ENCODE data around the gene SNCB. TPM values are rescaled to one million over a fixed set of nuclear protein-coding genes. Genes with fewer than 3 reads are reported as not detected.

Gene SNCB
- total RNA-seq, 2 experiments from 2014 or later: 0.46 to 0.55 TPM

DNA sequence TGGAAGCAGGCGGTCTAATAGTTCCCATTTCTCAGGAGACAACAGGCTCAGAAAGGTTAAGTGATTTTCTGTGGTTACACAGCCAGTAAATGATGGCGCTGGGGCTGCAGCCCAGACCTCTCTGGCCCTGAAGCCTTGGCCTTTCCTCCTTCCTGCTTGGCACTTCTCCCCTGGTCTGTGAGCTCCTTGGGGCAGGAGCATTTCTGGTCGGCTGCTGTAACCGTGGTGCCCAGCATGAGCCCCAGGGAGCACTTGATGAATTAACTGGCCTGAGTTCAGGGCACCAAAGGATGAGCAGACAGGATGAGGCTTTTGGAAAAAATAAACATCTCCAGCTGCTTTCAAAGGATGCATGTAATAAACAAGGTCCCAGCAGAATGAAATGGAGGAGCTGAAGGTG is 51.0 kb downstream of the SNCB start:
- no peaks in the 10 kb centered on the region for H3K36me3 Mint-ChIP-seq (ENCODE audit: low read depth)
- DNase-seq (no peak), ATAC-seq (no peak)
- POLR2A ChIA-PET: no interaction called here
- no peaks in the 10 kb centered on the region for H3K9me3 Mint-ChIP-seq (ENCODE audit: low read depth)
- no peaks in the 10 kb centered on the region for H3K27me3 Mint-ChIP-seq
- CTCF ChIA-PET: interaction anchor here (1.1 to 1.2 kb wide), 2 partner anchors 10 to 14 kb away, joined by 4 read pairs; no protein-coding TSS in a partner anchor
- H3K4me1 Mint-ChIP-seq: no peaks in the 10 kb centered on the region
- intact Hi-C loops (cut with DNase I, micrococcal nuclease): loop anchor here in 1 of 2 experiments (10.0 kb wide), 1 partner anchor 165 kb away; the partner anchor contains the start of gene CLTB
- H3K27ac Mint-ChIP-seq: no peak overlapping the region
- no peak overlapping the region for H3K4me3 Mint-ChIP-seq

DNA sequence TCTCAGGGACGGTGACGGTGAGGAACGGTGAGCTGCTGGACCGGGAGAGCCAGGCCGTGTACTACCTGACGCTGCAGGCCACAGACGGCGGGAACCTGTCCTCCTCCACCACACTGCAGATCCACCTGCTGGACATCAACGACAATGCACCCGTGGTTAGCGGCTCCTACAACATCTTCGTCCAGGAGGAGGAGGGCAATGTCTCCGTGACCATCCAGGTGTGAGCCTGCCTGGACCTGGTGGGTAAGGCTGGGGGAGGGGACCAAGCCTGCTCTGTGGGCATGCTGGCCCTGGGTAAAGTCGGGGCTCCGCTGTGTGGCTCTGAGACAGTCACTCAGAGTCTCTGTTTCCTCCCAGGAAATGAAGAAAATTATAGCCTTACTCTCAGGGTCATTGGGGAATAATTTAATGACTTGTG is 51.9 kb downstream of the SNCB start:
- ChIA-PET CTCF (interaction anchor here (0.6 to 1.4 kb wide), 9 partner anchors 9 to 184 kb away, joined by 3 to 4 read pairs (median 3); no protein-coding TSS in a partner anchor), POLR2A (no interaction called here)
- intact Hi-C loops (cut with DNase I, micrococcal nuclease): loop anchor here (1.0 to 10.0 kb wide), 2 partner anchors 162 to 164 kb away; partner anchors contain the start of gene CLTB (in 2 of the 2)
- Mint-ChIP-seq H3K27me3 (no peaks in the 10 kb centered on the region), H3K4me3 (no peak overlapping the region), H3K36me3 (ENCODE audit: low read depth) (no peaks in the 10 kb centered on the region), H3K4me1 (no peaks in the 10 kb centered on the region), H3K27ac (no peak overlapping the region), H3K9me3 (ENCODE audit: low read depth) (no peaks in the 10 kb centered on the region)
- DNase-seq (peak; percentile 66), ATAC-seq (peak; percentile 64)

DNA sequence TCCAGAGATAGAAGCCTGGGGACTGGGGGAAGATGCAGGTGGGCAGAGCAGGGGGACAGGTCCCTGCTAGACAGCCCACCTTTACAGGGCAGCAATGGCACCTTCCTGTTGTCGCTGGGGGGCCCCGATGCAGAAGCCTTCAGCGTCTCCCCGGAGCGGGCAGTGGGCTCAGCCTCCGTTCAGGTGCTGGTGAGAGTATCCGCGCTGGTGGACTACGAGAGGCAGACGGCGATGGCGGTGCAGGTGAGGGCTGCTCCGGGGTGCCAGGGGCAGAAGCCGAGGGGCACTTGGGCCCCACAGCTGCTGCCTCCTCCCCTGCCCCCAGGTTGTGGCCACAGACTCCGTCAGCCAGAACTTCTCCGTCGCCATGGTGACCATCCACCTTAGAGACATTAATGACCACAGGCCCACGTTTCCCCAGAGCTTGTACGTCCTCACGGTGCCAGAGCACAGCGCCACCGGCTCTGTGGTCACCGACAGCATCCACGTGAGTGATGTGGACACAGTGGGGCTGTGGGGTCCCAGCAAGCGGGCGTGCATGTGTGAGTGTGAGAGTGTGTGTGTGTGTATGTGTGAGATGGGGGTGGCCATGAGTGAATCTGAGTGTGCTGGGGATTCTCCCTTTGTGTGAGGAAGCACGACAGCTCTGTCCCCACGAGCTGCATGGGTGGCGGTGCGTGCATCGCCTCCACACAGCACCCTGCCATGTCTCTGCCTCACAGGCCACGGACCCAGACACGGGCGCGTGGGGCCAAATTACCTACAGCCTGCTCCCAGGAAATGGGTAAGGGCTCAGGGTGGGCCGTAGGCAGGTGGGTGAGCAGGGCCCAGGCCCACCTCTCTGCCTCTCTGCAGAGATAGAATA is 52.8 kb downstream of the SNCB start:
- DNase-seq (no peak), ATAC-seq (no peak)
- Mint-ChIP-seq H3K4me1 (no peaks in the 10 kb centered on the region), H3K4me3 (no peak overlapping the region), H3K27me3 (peaks cover 2% of the 10 kb centered on the region), H3K27ac (no peak overlapping the region), H3K9me3 (ENCODE audit: low read depth) (no peaks in the 10 kb centered on the region), H3K36me3 (ENCODE audit: low read depth) (no peaks in the 10 kb centered on the region)
- POLR2A ChIA-PET: no interaction called here
- intact Hi-C loops (cut with DNase I, micrococcal nuclease): loop anchor here (1.0 to 10.0 kb wide), 2 partner anchors 161 to 163 kb away; partner anchors contain the start of gene CLTB (in 2 of the 2)
- CTCF ChIA-PET: interaction anchor here (0.6 to 1.4 kb wide), 3 partner anchors 30 to 125 kb away, joined by 3 to 4 read pairs (median 4); no protein-coding TSS in a partner anchor

GRCh38 chr5:176575488-176576422 is 54.6 kb downstream of the SNCB start:
- DNase-seq (no peak), ATAC-seq (no peak)
- Mint-ChIP-seq H3K36me3 (ENCODE audit: low read depth) (no peaks in the 10 kb centered on the region), H3K4me3 (no peak overlapping the region), H3K27ac (no peak overlapping the region), H3K27me3 (peaks cover 2% of the 10 kb centered on the region), H3K9me3 (ENCODE audit: low read depth) (no peaks in the 10 kb centered on the region), H3K4me1 (no peaks in the 10 kb centered on the region)
- intact Hi-C loops (cut with DNase I, micrococcal nuclease): loop anchor here in 1 of 2 experiments (10.0 kb wide), 1 partner anchor 161 kb away; the partner anchor contains the start of gene CLTB
- ChIA-PET POLR2A (no interaction called here), CTCF (interaction anchor here (0.6 to 2.2 kb wide), 3 partner anchors 85 to 655 kb away, joined by 3 to 7 read pairs (median 3); no protein-coding TSS in a partner anchor)

- intact Hi-C loops (cut with DNase I, micrococcal nuclease): loop anchor here in 1 of 2 experiments (10.0 kb wide), 1 partner anchor 160 kb away; the partner anchor contains the start of gene CLTB
- H3K27me3 Mint-ChIP-seq: peaks cover 2% of the 10 kb centered on the region
- H3K36me3 Mint-ChIP-seq (ENCODE audit: low read depth): no peaks in the 10 kb centered on the region
- ChIA-PET CTCF (interaction anchor here (0.6 to 2.2 kb wide), 6 partner anchors 10 to 655 kb away, joined by 3 to 7 read pairs (median 3); no protein-coding TSS in a partner anchor), POLR2A (no interaction called here)
- no peaks in the 10 kb centered on the region for H3K9me3 Mint-ChIP-seq (ENCODE audit: low read depth)
- no peaks in the 10 kb centered on the region for H3K4me1 Mint-ChIP-seq
- no peak overlapping the region for H3K4me3 Mint-ChIP-seq
- H3K27ac Mint-ChIP-seq: no peak overlapping the region
- ATAC-seq: no peak
- DNase-seq: no peak
Observed at GRCh38 chr5:176575066-176575465, 55.3 kb downstream of the SNCB start.

DNA sequence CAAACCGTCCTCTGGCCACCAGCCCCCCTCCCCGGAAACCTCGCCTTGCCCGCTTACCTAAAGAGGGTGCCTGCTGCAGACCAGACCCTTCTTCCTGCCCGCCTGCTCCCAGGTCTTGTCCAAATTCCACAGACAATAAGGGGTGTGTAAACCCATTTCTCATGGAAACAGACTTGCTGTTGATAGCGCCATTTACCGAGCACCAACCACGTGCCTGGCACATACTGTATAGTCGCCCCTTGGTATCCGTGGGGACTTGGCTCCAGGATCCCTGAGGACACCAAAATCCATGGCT is 56.1 kb downstream of the SNCB start:
- Mint-ChIP-seq H3K27me3 (peaks cover 4% of the 10 kb centered on the region), H3K4me1 (no peaks in the 10 kb centered on the region), H3K27ac (no peak overlapping the region), H3K9me3 (ENCODE audit: low read depth) (no peaks in the 10 kb centered on the region), H3K36me3 (ENCODE audit: low read depth) (no peaks in the 10 kb centered on the region), H3K4me3 (no peak overlapping the region)
- ATAC-seq: no peak
- ChIA-PET CTCF (interaction anchor here (1.0 to 2.2 kb wide), 4 partner anchors 15 to 157 kb away, joined by 3 to 7 read pairs (median 3); no protein-coding TSS in a partner anchor), POLR2A (no interaction called here)
- intact Hi-C loops (cut with DNase I, micrococcal nuclease): loop anchor here (1.0 to 10.0 kb wide), 3 partner anchors 45 to 159 kb away; partner anchors contain the start of gene CLTB (in 2 of the 2)
- DNase-seq: no peak

GRCh38 chr5:176573564-176574296 is 56.6 kb downstream of the SNCB start:
- POLR2A ChIA-PET: interaction anchor here (0.6 kb wide), 1 partner anchor 31 kb away, joined by 4 read pairs; no protein-coding TSS in a partner anchor
- H3K27ac Mint-ChIP-seq: no peak overlapping the region
- peak; percentile 88 for DNase-seq
- CTCF ChIA-PET: interaction anchor here (0.6 to 2.2 kb wide), 10 partner anchors 12 to 426 kb away, joined by 3 to 7 read pairs (median 3); partner anchors contain the start of gene TSPAN17
- no peaks in the 10 kb centered on the region for H3K36me3 Mint-ChIP-seq (ENCODE audit: low read depth)
- intact Hi-C loops (cut with DNase I, micrococcal nuclease): loop anchor here (1.0 to 10.0 kb wide), 3 partner anchors 46 to 159 kb away; partner anchors contain the start of gene CLTB (in 2 of the 2)
- H3K4me3 Mint-ChIP-seq: no peak overlapping the region
- no peaks in the 10 kb centered on the region for H3K4me1 Mint-ChIP-seq
- ATAC-seq: peak; percentile 90
- no peaks in the 10 kb centered on the region for H3K9me3 Mint-ChIP-seq (ENCODE audit: low read depth)
- H3K27me3 Mint-ChIP-seq: peaks cover 4% of the 10 kb centered on the region

Small RNAs within 50 kb of the gene (microRNA-seq; reads per million reads assigned to microRNA genes)
- gene MIR4281 (ENCODE audit: borderline replicate concordance): not detected

Other genes starting within 250 kb of the SNCB start
- gene NOP16, start 241.9 kb downstream of the SNCB start, total RNA-seq: 10 to 100 TPM; 54.3 to 65.4 TPM
- 100 to 1,000 TPM; 104 to 140 TPM for gene HIGD2A, start 241.8 kb downstream of the SNCB start, total RNA-seq
- gene CLTB, start 214.0 kb downstream of the SNCB start, total RNA-seq: 10 to 100 TPM; 39.3 to 47.8 TPM
- 10 to 100 TPM; 37.6 to 44.8 TPM for gene FAF2, start 182.1 kb downstream of the SNCB start, total RNA-seq
- gene RNF44, start 93.1 kb downstream of the SNCB start, total RNA-seq: 10 to 100 TPM; 61.6 to 62.9 TPM
- gene CDHR2, start 81.2 kb downstream of the SNCB start, total RNA-seq: under 1 TPM; 0.37 to 0.61 TPM
- 1 to 10 TPM; 3.8 to 4.1 TPM for gene GPRIN1, start 20.4 kb downstream of the SNCB start, total RNA-seq
- not detected for gene EIF4E1B, start 141 bp upstream of the SNCB start, total RNA-seq
- gene TSPAN17, start 16.9 kb upstream of the SNCB start, total RNA-seq: 10 to 100 TPM; 19.4 to 25.2 TPM
- not detected for gene UNC5A, start 180.0 kb upstream of the SNCB start, total RNA-seq

Measured in activated CD4-positive, alpha-beta T cell treated with anti-CD3 and anti-CD28 coated beads for 36 hours (primary cell).